HuH-7.5 (cell line): Measurements from ENCODE around the gene SUCO.
"Not testable (repeated sequence)": the region's sequence is repeated elsewhere in the genome, so short reads cannot be mapped to it uniquely, and the experiment has no call there.

Experiments used
- DNase-seq: peaks from one replicate; pipeline ENCODE4 v3.0.0; 2011; ENCODE audit warnings: low spot score

The SUCO gene

GRCh38 chr1:172532700-172533512 lies at the start of gene SUCO:
Gene SUCO, plus strand, starts transcription at chr1:172533150. Its CDS starts 286 bp downstream, at chr1:172533436.
- DNase-seq, result peak; percentile 79

GRCh38 chr1:172483448-172483847 lies 49.5 kb upstream of the SUCO start:
- DNase-seq, result no peak

- DNase-seq, result no peak
These were observed 48.7 kb upstream of the SUCO start for GRCh38 chr1:172484252-172484651.

- DNase-seq, result no peak
These were observed 47.3 kb upstream of the SUCO start for GRCh38 chr1:172485626-172486025.

- no peak for DNase-seq
These were observed 46.0 kb upstream of the SUCO start for GRCh38 chr1:172486805-172487454.

GRCh38 chr1:172487550-172487949 lies 45.4 kb upstream of the SUCO start:
- DNase-seq, result no peak

- no peak for DNase-seq
These were observed 44.6 kb upstream of the SUCO start for GRCh38 chr1:172488393-172488792.

GRCh38 chr1:172489847-172490246 lies 43.1 kb upstream of the SUCO start:
- no peak for DNase-seq

GRCh38 chr1:172492421-172492820 lies 40.5 kb upstream of the SUCO start:
- DNase-seq, result no peak

- no peak for DNase-seq
These were observed 38.8 kb upstream of the SUCO start for GRCh38 chr1:172494166-172494565.

GRCh38 chr1:172496127-172496526 lies 36.8 kb upstream of the SUCO start:
- DNase-seq, result not testable (repeated sequence)

- no peak for DNase-seq
These were observed 36.3 kb upstream of the SUCO start for GRCh38 chr1:172496678-172497077.

GRCh38 chr1:172497230-172497629 lies 35.7 kb upstream of the SUCO start:
- peak; percentile 5 for DNase-seq

- DNase-seq, result no peak
These were observed 34.1 kb upstream of the SUCO start for GRCh38 chr1:172498857-172499256.

- DNase-seq, result peak; percentile 9
These were observed 33.3 kb upstream of the SUCO start for GRCh38 chr1:172499636-172500141.

GRCh38 chr1:172500207-172500606 lies 32.7 kb upstream of the SUCO start:
- DNase-seq, result no peak

GRCh38 chr1:172507741-172508140 lies 25.2 kb upstream of the SUCO start:
- no peak for DNase-seq

- DNase-seq, result no peak
These were observed 22.5 kb upstream of the SUCO start for GRCh38 chr1:172510479-172510878.

GRCh38 chr1:172512591-172512990 lies 20.4 kb upstream of the SUCO start:
- DNase-seq, result no peak

GRCh38 chr1:172513479-172513878 lies 19.5 kb upstream of the SUCO start:
- DNase-seq, result no peak

- no peak for DNase-seq
These were observed 18.8 kb upstream of the SUCO start for GRCh38 chr1:172514108-172514507.

GRCh38 chr1:172515436-172515835 lies 17.5 kb upstream of the SUCO start:
- no peak for DNase-seq

GRCh38 chr1:172515927-172516326 lies 17.0 kb upstream of the SUCO start:
- no peak for DNase-seq
